Astrocyte (in vitro differentiated cells and primary cell): Measurements from ENCODE around the gene PCA3.

ENCODE experiments used
- CTCF ChIP-seq: IDR thresholded peaks from 2 replicates; pipeline ENCODE4 v1.5.1; 2011; ENCODE audit warnings: low read depth, mild to moderate bottlenecking, inconsistent platforms, low read length, moderate library complexity; ENCODE audit not compliant: insufficient read depth
- EZH2 ChIP-seq: IDR thresholded peaks from 2 replicates; pipeline ENCODE4 v1.6.1; 2012; ENCODE audit warnings: mild to moderate bottlenecking, low read length, inconsistent platforms; ENCODE audit not compliant: insufficient read depth

- no peak for TF ChIP-seq CTCF
- no peak for TF ChIP-seq EZH2
Measured at GRCh38 chr9:76717613-76718012, 46.6 kb upstream of the PCA3 start.
